OCI-LY1 (cell line): Measurements from ENCODE around the gene ROR2.

Source experiments
- CTCF ChIP-seq: fragments of 200-600 bp; sonication (generic), shearing (Covaris generic); IDR thresholded peaks from 2 replicates; pipeline ENCODE4 v1.5.1; 2017; ENCODE audit warnings: mild to moderate bottlenecking, antibody characterized with exemption, low read length, moderate library complexity, mixed read lengths
- EZH2 ChIP-seq: fragments of 200-600 bp; sonication (generic), shearing (Covaris generic); IDR thresholded peaks from 2 replicates; pipeline ENCODE4 v1.8.0; 2017; ENCODE audit warnings: borderline replicate concordance, mixed run types, mild to moderate bottlenecking, antibody characterized with exemption, low read length, moderate library complexity, mixed read lengths

GRCh38 chr9:91623004-91623403, 327.0 kb downstream of the ROR2 start:
- TF ChIP-seq CTCF (no peak), EZH2 (no peak)
